Liver (tissue), 9 donors: ENCODE measurements around the gene PALLD. TPM values are rescaled to one million over a fixed set of nuclear protein-coding genes. Genes with fewer than 3 reads are reported as not detected.
"Not testable (repeated sequence)": the region's sequence is repeated elsewhere in the genome, so short reads cannot be mapped to it uniquely, and the experiment has no call there.

Experiments
- DNase-seq: peaks from one replicate; pipeline ENCODE4 v3.0.0-alpha.2; 2017; ENCODE audit warnings: low spot score
- H3K27ac ChIP-seq, 2 donors: one replicate each; pipeline ENCODE4 v1.7.0; 2013; ENCODE audit warnings: inconsistent platforms in 2 of 2, low read length in 2 of 2, control low read depth in 1 of 2, low read depth in 1 of 2, mild to moderate bottlenecking in 1 of 2
- H3K27me3 ChIP-seq, 4 donors: one replicate each; pipeline versions ENCODE4 v1.6.1 to v1.7.0; 2013; ENCODE audit warnings: low read length in 3 of 4, inconsistent platforms in 1 of 4, mild to moderate bottlenecking in 1 of 4, moderate library complexity in 1 of 4; ENCODE audit not compliant: control insufficient read depth in 4 of 4, insufficient read depth in 4 of 4
- H3K36me3 ChIP-seq, 4 donors: one replicate each; pipeline versions ENCODE4 v1.6.1 to v1.7.0; 2013; ENCODE audit warnings: low read length in 3 of 4, mild to moderate bottlenecking in 3 of 4, low read depth in 1 of 4, moderate library complexity in 1 of 4; ENCODE audit not compliant: control insufficient read depth in 4 of 4, insufficient read depth in 3 of 4
- H3K4me1 ChIP-seq, 4 donors: one replicate each; pipeline versions ENCODE4 v1.6.1 to v1.7.0; 2013; ENCODE audit warnings: low read length in 3 of 4, mild to moderate bottlenecking in 3 of 4, moderate library complexity in 1 of 4; ENCODE audit not compliant: control insufficient read depth in 4 of 4, insufficient read depth in 4 of 4
- H3K4me3 ChIP-seq, 3 donors: one replicate each; pipeline versions ENCODE4 v1.6.1 to v1.7.0; 2013; ENCODE audit warnings: low read length in 3 of 3, control low read depth in 1 of 3, low read depth in 1 of 3, mild to moderate bottlenecking in 1 of 3
- H3K9ac ChIP-seq, 2 donors: one replicate each; pipeline ENCODE4 v1.7.0; 2013; ENCODE audit warnings: low read length in 2 of 2, mild to moderate bottlenecking in 2 of 2, moderate library complexity in 2 of 2, control low read depth in 1 of 2, low read depth in 1 of 2
- H3K9me3 ChIP-seq, 4 donors: one replicate each; pipeline versions ENCODE4 v1.6.1 to v1.7.0; 2013; ENCODE audit warnings: low read length in 3 of 4; ENCODE audit not compliant: control insufficient read depth in 4 of 4
- ATF3 ChIP-seq: IDR thresholded peaks from 2 replicates; pipeline ENCODE4 v1.6.1; 2016; ENCODE audit warnings: antibody characterized with exemption
- EGR1 ChIP-seq, 2 donors: IDR thresholded peaks; 2 replicates each; pipeline ENCODE4 v1.6.1; 2016 to 2018; ENCODE audit warnings: antibody characterized with exemption in 2 of 2, low read depth in 2 of 2
- FOXA2 ChIP-seq: IDR thresholded peaks from 2 replicates; pipeline ENCODE4 v1.6.1; 2016; ENCODE audit warnings: antibody characterized with exemption
- GABPA ChIP-seq, 2 donors: IDR thresholded peaks in 1 of 2; conservative IDR thresholded peaks in 1 of 2; 2 replicates each; pipeline ENCODE4 v1.6.1; 2016; ENCODE audit warnings: antibody characterized with exemption in 2 of 2, mild to moderate bottlenecking in 1 of 2, moderate library complexity in 1 of 2
- HNF4A ChIP-seq, 2 donors: conservative IDR thresholded peaks; 2 replicates each; pipeline ENCODE4 v1.6.1; 2016; ENCODE audit warnings: antibody characterized with exemption in 2 of 2, mild to moderate bottlenecking in 2 of 2
- HNF4G ChIP-seq: IDR thresholded peaks from 2 replicates; pipeline ENCODE4 v1.6.1; 2016; ENCODE audit warnings: antibody characterized with exemption
- JUND ChIP-seq, 2 donors: IDR thresholded peaks; 2 replicates each; pipeline ENCODE4 v1.6.1; 2016; ENCODE audit warnings: antibody characterized with exemption in 2 of 2
- MAX ChIP-seq: IDR thresholded peaks from 2 replicates; pipeline ENCODE4 v1.6.1; 2016; ENCODE audit warnings: antibody characterized with exemption
- RAD21 ChIP-seq, 2 donors: IDR thresholded peaks; 2 replicates each; pipeline ENCODE4 v1.6.1; 2016; ENCODE audit warnings: antibody characterized with exemption in 2 of 2, mild to moderate bottlenecking in 2 of 2
- REST ChIP-seq: IDR thresholded peaks from 2 replicates; pipeline ENCODE4 v1.6.1; 2016; ENCODE audit warnings: antibody characterized with exemption, mild to moderate bottlenecking
- SP1 ChIP-seq: IDR thresholded peaks from 2 replicates; pipeline ENCODE4 v1.6.1; 2018; ENCODE audit warnings: antibody characterized with exemption, mild to moderate bottlenecking
- TAF1 ChIP-seq: conservative IDR thresholded peaks from 2 replicates; pipeline ENCODE4 v1.6.1; 2016; ENCODE audit warnings: antibody characterized with exemption, mild to moderate bottlenecking
- YY1 ChIP-seq: IDR thresholded peaks from 2 replicates; pipeline ENCODE4 v1.6.1; 2016; ENCODE audit warnings: antibody characterized with exemption, mild to moderate bottlenecking
- ZBTB33 ChIP-seq: IDR thresholded peaks from 2 replicates; pipeline ENCODE4 v1.6.1; 2016; ENCODE audit warnings: antibody characterized with exemption
- WGBS: extraction: QIAGEN DNeasy Blood & Tissue Kit; methylation state at CpG from one replicate; pipeline ENCODE4 v1.1.7; 2013; 5-methylcytosine and 5-hydroxymethylcytosine counted together
- polyA plus RNA-seq, 2 donors: library from polyadenylated mRNA; stranded (reverse) in 1 of 2; unstranded in 1 of 2; fragments of 200-250 nt in 1 of 2; fragments of >200 nt in 1 of 2; fragmentation: Nextera tagmentation in 1 of 2; extraction: Ambion mirVana in 1 of 2; gene quantifications; one replicate each; pipeline versions ENCODE4 v1.2.1 to v1.2.3, GENCODE V29; 2013 to 2015
- total RNA-seq, 2 donors: library from RNA; depleted of rRNA; stranded (reverse); fragments of >200 nt; gene quantifications; one replicate each; pipeline ENCODE4 v1.2.3, GENCODE V29; 2014
- donor health status: healthy.
- donor health status: healthy.
- donor health status: healthy.
- donor health status: healthy.
- donor health status: healthy.

PALLD gene
- total and polyA plus RNA-seq, 4 donors, result 9.0 to 26.3 (median 14.7) TPM

- no peaks in the 10 kb centered on the region for H3K9me3 ChIP-seq
- H3K27ac ChIP-seq, result no peak overlapping the region
- H3K36me3 ChIP-seq, result no peaks in the 10 kb centered on the region
- TF ChIP-seq YY1, result no peak
- TF ChIP-seq MAX, result no peak
- TF ChIP-seq REST, result no peak
- no peak for TF ChIP-seq FOXA2
- TF ChIP-seq ATF3, result no peak
- TF ChIP-seq HNF4A (conservative IDR thresholded peaks at IDR 0.05), result no peak
- no peak for TF ChIP-seq JUND (IDR thresholded peaks at IDR 0.05)
- TF ChIP-seq TAF1, result no peak
- TF ChIP-seq RAD21 (IDR thresholded peaks at IDR 0.05), result no peak
- TF ChIP-seq EGR1 (IDR thresholded peaks at IDR 0.05; ENCODE audit: low read depth in 2 of 2), result no peak
- TF ChIP-seq SP1, result no peak
- TF ChIP-seq ZBTB33, result no peak
- TF ChIP-seq GABPA (IDR thresholded peaks at IDR 0.05 in 1 of 2, conservative IDR thresholded peaks at IDR 0.05 in 1 of 2), result no peak
- no peak for TF ChIP-seq HNF4G
- no peak overlapping the region for H3K4me3 ChIP-seq
- 89% methylated on average over 13 of the region's 13 CpGs for WGBS
- DNase-seq, result no peak
- H3K9ac ChIP-seq, result no peak overlapping the region
- peaks cover 0 to 3% (median under 1%) of the 10 kb centered on the region in 4 donors for H3K4me1 ChIP-seq
- H3K27me3 ChIP-seq, result no peaks in the 10 kb centered on the region
Observed at GRCh38 chr4:168511780-168512489, 15.1 kb downstream of the PALLD start.

- not testable (repeated sequence) for H3K27me3 ChIP-seq, H3K27ac ChIP-seq, H3K9me3 ChIP-seq, H3K36me3 ChIP-seq, H3K4me1 ChIP-seq, H3K4me3 ChIP-seq, DNase-seq
- peak overlapping the region in 1 of 2 donors; percentile 12 for H3K9ac ChIP-seq
- 91% methylated on average over 3 of the region's 3 CpGs for WGBS
Observed at GRCh38 chr4:168513826-168514225, 17.0 kb downstream of the PALLD start.
